ENCODE data around the gene ITSN2.

- TF ChIP-seq POLR2AphosphoS5 (IDR thresholded peaks at IDR 0.05) = no peak
- no peak for TF ChIP-seq CTCF (IDR thresholded peaks at IDR 0.05; ENCODE audit: poor library complexity, severe bottlenecking)
- TF ChIP-seq EP300 (conservative IDR thresholded peaks at IDR 0.05; ENCODE audit: poor library complexity, severe bottlenecking) = no peak
- TF ChIP-seq EZH2 (IDR thresholded peaks at IDR 0.05; ENCODE audit: borderline replicate concordance, insufficient read depth, low read length, poor library complexity, severe bottlenecking) = no peak
- no peak for TF ChIP-seq RAD21 (conservative IDR thresholded peaks at IDR 0.05)
- no peak for TF ChIP-seq TAF1 (IDR thresholded peaks at IDR 0.05; ENCODE audit: low read depth)
- no peak for TF ChIP-seq REST (IDR thresholded peaks at IDR 0.05; ENCODE audit: borderline replicate concordance)
Measured at GRCh38 chr2:24352664-24353063, 7.7 kb downstream of the ITSN2 start.
